ENCODE measurements around the gene HENMT1. TPM values are rescaled to one million over a fixed set of nuclear protein-coding genes. Genes with fewer than 3 reads are reported as not detected.

HENMT1 gene
- total RNA-seq, 2 experiments from 2014 or later: 6.3 to 8.2 TPM

- no peak overlapping the region for H3K27ac Mint-ChIP-seq
- POLR2A ChIA-PET: no interaction called here
- no peak overlapping the region for H3K27ac ChIP-seq (ENCODE audit: low read depth in 1 of 2, low read length in 2 of 2)
- intact Hi-C loops (cut with DNase I, micrococcal nuclease): no loop called here
- no peak overlapping the region for H3K4me3 Mint-ChIP-seq
- H3K27me3 ChIP-seq (ENCODE audit: control insufficient read depth in 1 of 2, insufficient read depth in 2 of 2, low read length in 2 of 2): no peaks in the 10 kb centered on the region
- no peaks in the 10 kb centered on the region for H3K4me1 Mint-ChIP-seq (ENCODE audit: low read depth)
- TF ChIP-seq, protein P1, sequence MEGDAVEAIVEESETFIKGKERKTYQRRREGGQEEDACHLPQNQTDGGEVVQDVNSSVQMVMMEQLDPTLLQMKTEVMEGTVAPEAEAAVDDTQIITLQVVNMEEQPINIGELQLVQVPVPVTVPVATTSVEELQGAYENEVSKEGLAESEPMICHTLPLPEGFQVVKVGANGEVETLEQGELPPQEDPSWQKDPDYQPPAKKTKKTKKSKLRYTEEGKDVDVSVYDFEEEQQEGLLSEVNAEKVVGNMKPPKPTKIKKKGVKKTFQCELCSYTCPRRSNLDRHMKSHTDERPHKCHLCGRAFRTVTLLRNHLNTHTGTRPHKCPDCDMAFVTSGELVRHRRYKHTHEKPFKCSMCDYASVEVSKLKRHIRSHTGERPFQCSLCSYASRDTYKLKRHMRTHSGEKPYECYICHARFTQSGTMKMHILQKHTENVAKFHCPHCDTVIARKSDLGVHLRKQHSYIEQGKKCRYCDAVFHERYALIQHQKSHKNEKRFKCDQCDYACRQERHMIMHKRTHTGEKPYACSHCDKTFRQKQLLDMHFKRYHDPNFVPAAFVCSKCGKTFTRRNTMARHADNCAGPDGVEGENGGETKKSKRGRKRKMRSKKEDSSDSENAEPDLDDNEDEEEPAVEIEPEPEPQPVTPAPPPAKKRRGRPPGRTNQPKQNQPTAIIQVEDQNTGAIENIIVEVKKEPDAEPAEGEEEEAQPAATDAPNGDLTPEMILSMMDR (IDR thresholded peaks at IDR 0.05): no peak
- no peak overlapping the region for H3K4me3 ChIP-seq (ENCODE audit: low read length)
- DNase-seq (no peak), ATAC-seq (ENCODE audit: poor library complexity) (no peak)
- peaks cover 52% of the 10 kb centered on the region for H3K36me3 Mint-ChIP-seq (ENCODE audit: low read depth)
- no peaks in the 10 kb centered on the region for H3K9me3 Mint-ChIP-seq
- no peaks in the 10 kb centered on the region for H3K4me1 ChIP-seq (ENCODE audit: insufficient read depth, low read length)
- no peaks in the 10 kb centered on the region for H3K9me3 ChIP-seq (ENCODE audit: control insufficient read depth in 1 of 2, insufficient read depth in 1 of 2, low read length in 2 of 2)
- H3K27me3 Mint-ChIP-seq: no peaks in the 10 kb centered on the region
- CTCF ChIA-PET: interaction anchor here (1.0 to 5.1 kb wide), 4 partner anchors 12 to 69 kb away, joined by 3 to 21 read pairs (median 3); partner anchors contain the start of gene EEIG2
- H3K36me3 ChIP-seq (ENCODE audit: insufficient read depth, low read length): peaks cover 31% of the 10 kb centered on the region
Observed at GRCh38 chr1:108628665-108629064, 32.2 kb downstream of the HENMT1 start.

GRCh38 chr1:108627951-108628350, 32.9 kb downstream of the HENMT1 start:
- ATAC-seq (ENCODE audit: poor library complexity) (no peak), DNase-seq (no peak)
- Histone ChIP-seq H3K4me3 (ENCODE audit: low read length) (no peak overlapping the region), H3K27me3 (ENCODE audit: control insufficient read depth in 1 of 2, insufficient read depth in 2 of 2, low read length in 2 of 2) (no peaks in the 10 kb centered on the region), H3K9me3 (ENCODE audit: control insufficient read depth in 1 of 2, insufficient read depth in 1 of 2, low read length in 2 of 2) (no peaks in the 10 kb centered on the region), H3K4me1 (ENCODE audit: insufficient read depth, low read length) (no peaks in the 10 kb centered on the region), H3K36me3 (ENCODE audit: insufficient read depth, low read length) (peaks cover 31% of the 10 kb centered on the region), H3K27ac (ENCODE audit: low read depth in 1 of 2, low read length in 2 of 2) (no peak overlapping the region)
- Mint-ChIP-seq H3K36me3 (ENCODE audit: low read depth) (peaks cover 45% of the 10 kb centered on the region), H3K4me1 (ENCODE audit: low read depth) (no peaks in the 10 kb centered on the region), H3K9me3 (no peaks in the 10 kb centered on the region), H3K4me3 (no peak overlapping the region), H3K27ac (no peak overlapping the region), H3K27me3 (no peaks in the 10 kb centered on the region)
- intact Hi-C loops (cut with DNase I, micrococcal nuclease): no loop called here
- TF ChIP-seq, protein P1 (IDR thresholded peaks at IDR 0.05): no peak
- ChIA-PET CTCF (interaction anchor here (1.0 to 5.1 kb wide), 3 partner anchors 16 to 68 kb away, joined by 3 to 21 read pairs (median 3); partner anchors contain the start of gene EEIG2), POLR2A (no interaction called here)

GRCh38 chr1:108627256-108627655, 33.6 kb downstream of the HENMT1 start:
- DNase-seq (no peak), ATAC-seq (ENCODE audit: poor library complexity) (no peak)
- intact Hi-C loops (cut with DNase I, micrococcal nuclease): no loop called here
- Mint-ChIP-seq H3K27me3 (no peaks in the 10 kb centered on the region), H3K27ac (no peak overlapping the region), H3K4me3 (no peak overlapping the region), H3K9me3 (no peaks in the 10 kb centered on the region), H3K4me1 (ENCODE audit: low read depth) (no peaks in the 10 kb centered on the region), H3K36me3 (ENCODE audit: low read depth) (peaks cover 45% of the 10 kb centered on the region)
- ChIA-PET POLR2A (no interaction called here), CTCF (no interaction called here)
- H3K36me3 ChIP-seq (ENCODE audit: insufficient read depth, low read length): peaks cover 27% of the 10 kb centered on the region
- no peaks in the 10 kb centered on the region for H3K9me3 ChIP-seq (ENCODE audit: control insufficient read depth in 1 of 2, insufficient read depth in 1 of 2, low read length in 2 of 2)
- H3K4me3 ChIP-seq (ENCODE audit: low read length): no peak overlapping the region
- TF ChIP-seq, protein P1 (IDR thresholded peaks at IDR 0.05): no peak
- no peak overlapping the region for H3K27ac ChIP-seq (ENCODE audit: low read depth in 1 of 2, low read length in 2 of 2)
- H3K27me3 ChIP-seq (ENCODE audit: control insufficient read depth in 1 of 2, insufficient read depth in 2 of 2, low read length in 2 of 2): no peaks in the 10 kb centered on the region
- no peaks in the 10 kb centered on the region for H3K4me1 ChIP-seq (ENCODE audit: insufficient read depth, low read length)

All from CD4-positive, alpha-beta T cell (primary cell).